Measurements from ENCODE around the gene TRPC4AP.

The TRPC4AP gene

GRCh38 chr20:34967421-34967820 lies 125.2 kb downstream of the TRPC4AP start:
- no peak for DNase-seq

GRCh38 chr20:34965051-34965450 lies 127.6 kb downstream of the TRPC4AP start:
- DNase-seq: no peak

GRCh38 chr20:34964486-34964885 lies 128.1 kb downstream of the TRPC4AP start:
- no peak for DNase-seq

GRCh38 chr20:34956751-34957472 lies 135.7 kb downstream of the TRPC4AP start:
- DNase-seq: no peak

GRCh38 chr20:34956041-34956458 lies 136.6 kb downstream of the TRPC4AP start:
- no peak for DNase-seq

GRCh38 chr20:34955231-34956040 lies 137.2 kb downstream of the TRPC4AP start, which contains the start of the genes GSS and MYH7B:
Gene GSS (minus strand): TSS chr20:34955806. CDS start chr20:34951852, 3,954 bp downstream.
Gene MYH7B (plus strand): TSS chr20:34955868. CDS start chr20:34978006, 22,138 bp downstream.
- DNase-seq: peak; percentile 99

GRCh38 chr20:34954904-34955230 lies 137.7 kb downstream of the TRPC4AP start:
- no peak for DNase-seq

- DNase-seq: no peak
Observed at GRCh38 chr20:34953960-34954359, 138.6 kb downstream of the TRPC4AP start.

GRCh38 chr20:34952671-34953070 lies 139.9 kb downstream of the TRPC4AP start:
- no peak for DNase-seq
